Retinal pigment epithelial cell (primary cell): ENCODE measurements around the gene SCGN.

Source experiments
- DNase-seq: peaks from one replicate; pipeline ENCODE4 v3.0.0-alpha.2; 2010; ENCODE audit warnings: low read depth
- H3K4me3 ChIP-seq: 2 replicates; pipeline ENCODE4 v1.5.1; 2011; ENCODE audit warnings: mild to moderate bottlenecking, low read length, control low read depth, moderate library complexity
- CTCF ChIP-seq: conservative IDR thresholded peaks from 2 replicates; pipeline ENCODE4 v1.5.1; 2011; ENCODE audit warnings: low read depth, low read length, control low read depth, inconsistent platforms

Gene SCGN

GRCh38 chr6:25714765-25715164 lies 62.8 kb downstream of the SCGN start:
- no peak for DNase-seq
- no peak for TF ChIP-seq CTCF

GRCh38 chr6:25715794-25716193 lies 63.8 kb downstream of the SCGN start:
- TF ChIP-seq CTCF, result no peak
- H3K4me3 ChIP-seq, result no peak overlapping the region
- DNase-seq, result no peak

More at GRCh38 chr6:25714765-25715164, 62.8 kb downstream of the SCGN start:
- no peak overlapping the region for H3K4me3 ChIP-seq

- H3K4me3 ChIP-seq, result no peak overlapping the region
- peak; percentile 65 for TF ChIP-seq CTCF
- DNase-seq, result no peak
Measured at GRCh38 chr6:25717866-25718740, 66.1 kb downstream of the SCGN start.

- no peak for TF ChIP-seq CTCF
- no peak overlapping the region for H3K4me3 ChIP-seq
- no peak for DNase-seq
Measured at GRCh38 chr6:25726122-25726911, 74.3 kb downstream of the SCGN start.

GRCh38 chr6:25727028-25727427 lies 75.0 kb downstream of the SCGN start:
- no peak for DNase-seq
- H3K4me3 ChIP-seq, result no peak overlapping the region
- TF ChIP-seq CTCF, result no peak

- no peak overlapping the region for H3K4me3 ChIP-seq
- TF ChIP-seq CTCF, result no peak
- DNase-seq, result no peak
Measured at GRCh38 chr6:25730907-25731306, 78.9 kb downstream of the SCGN start.

- no peak for TF ChIP-seq CTCF
- H3K4me3 ChIP-seq, result no peak overlapping the region
- no peak for DNase-seq
Measured at GRCh38 chr6:25731721-25732120, 79.7 kb downstream of the SCGN start.
